ENCODE data around the gene IPPK. TPM values are rescaled to one million over a fixed set of nuclear protein-coding genes. Genes with fewer than 3 reads are reported as not detected.

IPPK gene
- total and polyA plus RNA-seq, 7 experiments from 2014 or later = 2.8 to 12.8 (median 7.4) TPM

- H3K4me3 Mint-ChIP-seq = no peak overlapping the region
- DNase-seq (no peak), ATAC-seq (no peak)
- Histone ChIP-seq H3K27me3 (ENCODE audit: control insufficient read depth in 2 of 2, insufficient read depth in 2 of 2, low read length in 2 of 2) (no peaks in the 10 kb centered on the region), H3K27ac (ENCODE audit: low read depth, low read length) (no peak overlapping the region), H3K9me3 (ENCODE audit: control insufficient read depth in 2 of 3, low read length in 3 of 3) (no peaks in the 10 kb centered on the region), H3K36me3 (ENCODE audit: control insufficient read depth in 2 of 3, insufficient read depth in 3 of 3, low read length in 3 of 3) (peaks cover 0 to 60% (median 0%) of the 10 kb centered on the region in 3 experiments), H3K4me3 (ENCODE audit: low read length) (no peak overlapping the region), H3K4me1 (ENCODE audit: control insufficient read depth in 2 of 2, insufficient read depth in 2 of 2, low read length in 2 of 2) (no peaks in the 10 kb centered on the region)
- intact Hi-C loops (cut with micrococcal nuclease) = no loop called here
- ChIA-PET POLR2A (no interaction called here), CTCF (no interaction called here)
- H3K36me3 Mint-ChIP-seq = peaks cover 5 to 38% (median 11%) of the 10 kb centered on the region in 5 donors
- H3K9me3 Mint-ChIP-seq = no peaks in the 10 kb centered on the region
- no peak overlapping the region for H3K27ac Mint-ChIP-seq
- H3K4me1 Mint-ChIP-seq = no peaks in the 10 kb centered on the region
- H3K27me3 Mint-ChIP-seq = no peaks in the 10 kb centered on the region
Observed at GRCh38 chr9:92620845-92621244, 49.1 kb downstream of the IPPK start.

- no peak overlapping the region for H3K27ac ChIP-seq (ENCODE audit: low read depth, low read length)
- no peak for DNase-seq
- Mint-ChIP-seq H3K9me3 (no peaks in the 10 kb centered on the region), H3K4me1 (no peaks in the 10 kb centered on the region), H3K36me3 (peaks cover 10 to 41% (median 18%) of the 10 kb centered on the region in 5 donors), H3K27me3 (no peaks in the 10 kb centered on the region), H3K4me3 (no peak overlapping the region), H3K27ac (no peak overlapping the region)
- H3K36me3 ChIP-seq (ENCODE audit: control insufficient read depth in 2 of 3, insufficient read depth in 3 of 3, low read length in 3 of 3) = peaks cover 0 to 65% (median 0%) of the 10 kb centered on the region in 3 experiments
- POLR2A ChIA-PET = no interaction called here
- no peaks in the 10 kb centered on the region for H3K9me3 ChIP-seq (ENCODE audit: control insufficient read depth in 2 of 3, low read length in 3 of 3)
- no peak for ATAC-seq
- H3K4me1 ChIP-seq (ENCODE audit: control insufficient read depth in 2 of 2, insufficient read depth in 2 of 2, low read length in 2 of 2) = no peaks in the 10 kb centered on the region
- CTCF ChIA-PET = no interaction called here
- intact Hi-C loops (cut with micrococcal nuclease) = no loop called here
- H3K4me3 ChIP-seq (ENCODE audit: low read length) = no peak overlapping the region
- no peaks in the 10 kb centered on the region for H3K27me3 ChIP-seq (ENCODE audit: control insufficient read depth in 2 of 2, insufficient read depth in 2 of 2, low read length in 2 of 2)
Observed at GRCh38 chr9:92619601-92620300, 50.2 kb downstream of the IPPK start.

- Mint-ChIP-seq H3K4me3 (no peak overlapping the region), H3K4me1 (no peaks in the 10 kb centered on the region), H3K27ac (no peak overlapping the region), H3K27me3 (no peaks in the 10 kb centered on the region), H3K36me3 (peaks cover 10 to 47% (median 19%) of the 10 kb centered on the region in 5 donors), H3K9me3 (no peaks in the 10 kb centered on the region)
- intact Hi-C loops (cut with micrococcal nuclease) = no loop called here
- Histone ChIP-seq H3K27me3 (ENCODE audit: control insufficient read depth in 2 of 2, insufficient read depth in 2 of 2, low read length in 2 of 2) (no peaks in the 10 kb centered on the region), H3K36me3 (ENCODE audit: control insufficient read depth in 2 of 3, insufficient read depth in 3 of 3, low read length in 3 of 3) (peaks cover 0 to 61% (median 6%) of the 10 kb centered on the region in 3 experiments), H3K9me3 (ENCODE audit: control insufficient read depth in 2 of 3, low read length in 3 of 3) (no peaks in the 10 kb centered on the region), H3K4me1 (ENCODE audit: control insufficient read depth in 2 of 2, insufficient read depth in 2 of 2, low read length in 2 of 2) (no peaks in the 10 kb centered on the region), H3K27ac (ENCODE audit: low read depth, low read length) (no peak overlapping the region), H3K4me3 (ENCODE audit: low read length) (no peak overlapping the region)
- ChIA-PET CTCF (no interaction called here), POLR2A (no interaction called here)
- DNase-seq = no peak
- no peak for ATAC-seq
Observed at GRCh38 chr9:92618633-92619225, 51.2 kb downstream of the IPPK start.

- H3K4me3 ChIP-seq (ENCODE audit: low read length) = no peak overlapping the region
- H3K9me3 ChIP-seq (ENCODE audit: control insufficient read depth in 2 of 3, low read length in 3 of 3) = no peaks in the 10 kb centered on the region
- peaks cover 10 to 47% (median 17%) of the 10 kb centered on the region in 5 donors for H3K36me3 Mint-ChIP-seq
- H3K4me3 Mint-ChIP-seq = no peak overlapping the region
- no peaks in the 10 kb centered on the region for H3K27me3 Mint-ChIP-seq
- H3K27me3 ChIP-seq (ENCODE audit: control insufficient read depth in 2 of 2, insufficient read depth in 2 of 2, low read length in 2 of 2) = no peaks in the 10 kb centered on the region
- intact Hi-C loops (cut with micrococcal nuclease) = no loop called here
- H3K4me1 ChIP-seq (ENCODE audit: control insufficient read depth in 2 of 2, insufficient read depth in 2 of 2, low read length in 2 of 2) = no peaks in the 10 kb centered on the region
- CTCF ChIA-PET = no interaction called here
- peaks cover 0 to 65% (median 8%) of the 10 kb centered on the region in 3 experiments for H3K36me3 ChIP-seq (ENCODE audit: control insufficient read depth in 2 of 3, insufficient read depth in 3 of 3, low read length in 3 of 3)
- no peaks in the 10 kb centered on the region for H3K9me3 Mint-ChIP-seq
- DNase-seq (no peak), ATAC-seq (no peak)
- no peak overlapping the region for H3K27ac ChIP-seq (ENCODE audit: low read depth, low read length)
- H3K4me1 Mint-ChIP-seq = no peaks in the 10 kb centered on the region
- no peak overlapping the region for H3K27ac Mint-ChIP-seq
- POLR2A ChIA-PET = no interaction called here
Observed at GRCh38 chr9:92617951-92618510, 51.9 kb downstream of the IPPK start.

- ChIA-PET POLR2A (no interaction called here), CTCF (interaction anchor here (1.1 kb wide), 1 partner anchor 482 kb away, joined by 3 read pairs; no protein-coding TSS in a partner anchor)
- Histone ChIP-seq H3K9me3 (ENCODE audit: control insufficient read depth in 2 of 3, low read length in 3 of 3) (no peaks in the 10 kb centered on the region), H3K27me3 (ENCODE audit: control insufficient read depth in 2 of 2, insufficient read depth in 2 of 2, low read length in 2 of 2) (no peaks in the 10 kb centered on the region), H3K36me3 (ENCODE audit: control insufficient read depth in 2 of 3, insufficient read depth in 3 of 3, low read length in 3 of 3) (peaks cover 0 to 72% (median 8%) of the 10 kb centered on the region in 3 experiments), H3K27ac (ENCODE audit: low read depth, low read length) (no peak overlapping the region), H3K4me1 (ENCODE audit: control insufficient read depth in 2 of 2, insufficient read depth in 2 of 2, low read length in 2 of 2) (no peaks in the 10 kb centered on the region), H3K4me3 (ENCODE audit: low read length) (no peak overlapping the region)
- no peak for ATAC-seq
- no peak for DNase-seq
- intact Hi-C loops (cut with micrococcal nuclease) = no loop called here
- H3K36me3 Mint-ChIP-seq = peaks cover 10 to 49% (median 17%) of the 10 kb centered on the region in 5 donors
- H3K4me3 Mint-ChIP-seq = no peak overlapping the region
- H3K27ac Mint-ChIP-seq = peak overlapping the region in 1 of 9 donors; percentile 31
- H3K27me3 Mint-ChIP-seq = no peaks in the 10 kb centered on the region
- no peaks in the 10 kb centered on the region for H3K9me3 Mint-ChIP-seq
- H3K4me1 Mint-ChIP-seq = no peaks in the 10 kb centered on the region
Observed at GRCh38 chr9:92617195-92617813, 52.6 kb downstream of the IPPK start.

- H3K36me3 ChIP-seq (ENCODE audit: control insufficient read depth in 2 of 3, insufficient read depth in 3 of 3, low read length in 3 of 3) = peaks cover 0 to 78% (median 8%) of the 10 kb centered on the region in 3 experiments
- no peaks in the 10 kb centered on the region for H3K4me1 Mint-ChIP-seq
- H3K36me3 Mint-ChIP-seq = peaks cover 11 to 55% (median 19%) of the 10 kb centered on the region in 5 donors
- H3K27ac Mint-ChIP-seq = peak overlapping the region in 1 of 9 donors; percentile 22
- no peak overlapping the region for H3K27ac ChIP-seq (ENCODE audit: low read depth, low read length)
- no peaks in the 10 kb centered on the region for H3K9me3 Mint-ChIP-seq
- DNase-seq = no peak
- no peak overlapping the region for H3K4me3 ChIP-seq (ENCODE audit: low read length)
- intact Hi-C loops (cut with micrococcal nuclease) = no loop called here
- no peaks in the 10 kb centered on the region for H3K9me3 ChIP-seq (ENCODE audit: control insufficient read depth in 2 of 3, low read length in 3 of 3)
- H3K4me1 ChIP-seq (ENCODE audit: control insufficient read depth in 2 of 2, insufficient read depth in 2 of 2, low read length in 2 of 2) = no peaks in the 10 kb centered on the region
- POLR2A ChIA-PET = no interaction called here
- no peak overlapping the region for H3K4me3 Mint-ChIP-seq
- CTCF ChIA-PET = interaction anchor here (1.1 kb wide), 1 partner anchor 481 kb away, joined by 3 read pairs; no protein-coding TSS in a partner anchor
- H3K27me3 ChIP-seq (ENCODE audit: control insufficient read depth in 2 of 2, insufficient read depth in 2 of 2, low read length in 2 of 2) = no peaks in the 10 kb centered on the region
- no peak for ATAC-seq
- no peaks in the 10 kb centered on the region for H3K27me3 Mint-ChIP-seq
Observed at GRCh38 chr9:92616655-92617111, 53.2 kb downstream of the IPPK start.

All from naive thymus-derived CD4-positive, alpha-beta T cell (primary cell).